Thyroid gland (tissue), 4 donors: ENCODE measurements around the gene TAF8. TPM values are rescaled to one million over a fixed set of nuclear protein-coding genes. Genes with fewer than 3 reads are reported as not detected.

Experiments used
- DNase-seq, 2 donors: peaks; one replicate each; pipeline ENCODE4 v3.0.0-alpha.2; 2019
- H3K27ac ChIP-seq, 3 donors: fragments of 200-600 bp; sonication (generic); 1 replicate in 2 of 3; 2 replicates in 1 of 3; pipeline ENCODE4 v1.5.1; 2016 to 2019; ENCODE audit warnings: mild to moderate bottlenecking in 1 of 3, moderate library complexity in 1 of 3
- H3K27me3 ChIP-seq: fragments of 200-600 bp; sonication (generic); one replicate; pipeline ENCODE4 v1.5.1; 2019
- H3K36me3 ChIP-seq, 2 donors: fragments of 200-600 bp; sonication (generic); one replicate each; pipeline ENCODE4 v1.5.1; 2016 to 2019
- H3K4me1 ChIP-seq, 2 donors: fragments of 200-600 bp; sonication (generic); one replicate each; pipeline ENCODE4 v1.5.1; 2017 to 2019
- H3K4me3 ChIP-seq, 3 donors: fragments of 200-600 bp; sonication (generic); replicated peaks in 1 of 3; 1 replicate in 2 of 3; 2 replicates in 1 of 3; pipeline ENCODE4 v1.5.1; 2016; ENCODE audit warnings: mild to moderate bottlenecking in 1 of 3
- H3K9me3 ChIP-seq: fragments of 200-600 bp; sonication (generic); one replicate; pipeline ENCODE4 v1.5.1; 2017
- POLR2A ChIP-seq, 2 donors: fragments of 450-650 bp; IDR thresholded peaks; one replicate each; pipeline ENCODE4 v1.6.1; 2017; ENCODE audit warnings: antibody characterized with exemption in 2 of 2, mild to moderate bottlenecking in 2 of 2, moderate library complexity in 1 of 2
- WGBS, 2 donors: methylation state at CpG; one replicate each; pipeline ENCODE4 v1.1.5; 2017; 5-methylcytosine and 5-hydroxymethylcytosine counted together
- intact Hi-C: fragments of 100-400 bp; cut with DNase I; formaldehyde crosslinking; loops from one replicate; pipeline ENCODE4 v1.15.1; 2023
- total RNA-seq, 4 donors: library from RNA; depleted of rRNA; stranded (reverse); fragments of >200 nt; gene quantifications; one replicate each; pipeline ENCODE4 v1.2.3, GENCODE V29; 2016
- TF ChIP-seq, protein P1 (sequence below), 6 experiments: fragments of 200-600 bp in 3 of 6; fragments of 450-650 bp in 3 of 6; sonication (generic) in 3 of 6; IDR thresholded peaks; one replicate each; pipeline ENCODE4 v1.5.1; 2016 to 2019; ENCODE audit warnings: antibody characterized with exemption in 6 of 6, mild to moderate bottlenecking in 2 of 6, inconsistent platforms in 1 of 6, moderate library complexity in 1 of 6

Gene TAF8
- total RNA-seq, 4 donors from 2014 or later, result 52.0 to 131 (median 72.2) TPM

GRCh38 chr6:42038163-42038562, 12.2 kb upstream of the TAF8 start:
- H3K27me3 ChIP-seq, result no peaks in the 10 kb centered on the region
- peaks cover 0 to 12% of the 10 kb centered on the region in 2 donors for H3K4me1 ChIP-seq
- DNase-seq, result no peak
- intact Hi-C loops, result no loop called here
- WGBS, 2 donors, result 95 to 100% methylated on average over 3 of the region's 3 CpGs
- TF ChIP-seq POLR2A (IDR thresholded peaks at IDR 0.05), result no peak
- TF ChIP-seq, protein P1, sequence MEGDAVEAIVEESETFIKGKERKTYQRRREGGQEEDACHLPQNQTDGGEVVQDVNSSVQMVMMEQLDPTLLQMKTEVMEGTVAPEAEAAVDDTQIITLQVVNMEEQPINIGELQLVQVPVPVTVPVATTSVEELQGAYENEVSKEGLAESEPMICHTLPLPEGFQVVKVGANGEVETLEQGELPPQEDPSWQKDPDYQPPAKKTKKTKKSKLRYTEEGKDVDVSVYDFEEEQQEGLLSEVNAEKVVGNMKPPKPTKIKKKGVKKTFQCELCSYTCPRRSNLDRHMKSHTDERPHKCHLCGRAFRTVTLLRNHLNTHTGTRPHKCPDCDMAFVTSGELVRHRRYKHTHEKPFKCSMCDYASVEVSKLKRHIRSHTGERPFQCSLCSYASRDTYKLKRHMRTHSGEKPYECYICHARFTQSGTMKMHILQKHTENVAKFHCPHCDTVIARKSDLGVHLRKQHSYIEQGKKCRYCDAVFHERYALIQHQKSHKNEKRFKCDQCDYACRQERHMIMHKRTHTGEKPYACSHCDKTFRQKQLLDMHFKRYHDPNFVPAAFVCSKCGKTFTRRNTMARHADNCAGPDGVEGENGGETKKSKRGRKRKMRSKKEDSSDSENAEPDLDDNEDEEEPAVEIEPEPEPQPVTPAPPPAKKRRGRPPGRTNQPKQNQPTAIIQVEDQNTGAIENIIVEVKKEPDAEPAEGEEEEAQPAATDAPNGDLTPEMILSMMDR (IDR thresholded peaks at IDR 0.05), result no peak
- no peak overlapping the region for H3K4me3 ChIP-seq
- no peaks in the 10 kb centered on the region for H3K36me3 ChIP-seq
- no peaks in the 10 kb centered on the region for H3K9me3 ChIP-seq
- H3K27ac ChIP-seq, result no peak overlapping the region

- 73 to 79% methylated on average over 1 of the region's 2 CpGs for WGBS, 2 donors
- Histone ChIP-seq H3K27ac (no peak overlapping the region), H3K9me3 (no peaks in the 10 kb centered on the region), H3K4me1 (peaks cover 7 to 18% of the 10 kb centered on the region in 2 donors), H3K36me3 (no peaks in the 10 kb centered on the region), H3K4me3 (no peak overlapping the region), H3K27me3 (no peaks in the 10 kb centered on the region)
- TF ChIP-seq POLR2A (IDR thresholded peaks at IDR 0.05), result no peak
- TF ChIP-seq, protein P1 (IDR thresholded peaks at IDR 0.05), result no peak
- intact Hi-C loops, result no loop called here
- DNase-seq, result no peak
These were observed 11.4 kb upstream of the TAF8 start for GRCh38 chr6:42038811-42039408.

GRCh38 chr6:42040856-42041480, 9.4 kb upstream of the TAF8 start:
- peaks cover 24 to 36% of the 10 kb centered on the region in 2 donors for H3K4me1 ChIP-seq
- H3K27me3 ChIP-seq, result no peaks in the 10 kb centered on the region
- TF ChIP-seq POLR2A (IDR thresholded peaks at IDR 0.05), result no peak
- TF ChIP-seq, protein P1 (IDR thresholded peaks at IDR 0.05), result no peak
- H3K4me3 ChIP-seq, result no peak overlapping the region
- no peaks in the 10 kb centered on the region for H3K9me3 ChIP-seq
- no peaks in the 10 kb centered on the region for H3K36me3 ChIP-seq
- DNase-seq, result no peak
- intact Hi-C loops, result loop anchor here (5.0 kb wide), 4 partner anchors 104 to 259 kb away; partner anchors contain the start of genes BYSL, MED20 and PRICKLE4
- no peak overlapping the region for H3K27ac ChIP-seq
- 82 to 83% methylated on average over 3 of the region's 3 CpGs for WGBS, 2 donors

DNA sequence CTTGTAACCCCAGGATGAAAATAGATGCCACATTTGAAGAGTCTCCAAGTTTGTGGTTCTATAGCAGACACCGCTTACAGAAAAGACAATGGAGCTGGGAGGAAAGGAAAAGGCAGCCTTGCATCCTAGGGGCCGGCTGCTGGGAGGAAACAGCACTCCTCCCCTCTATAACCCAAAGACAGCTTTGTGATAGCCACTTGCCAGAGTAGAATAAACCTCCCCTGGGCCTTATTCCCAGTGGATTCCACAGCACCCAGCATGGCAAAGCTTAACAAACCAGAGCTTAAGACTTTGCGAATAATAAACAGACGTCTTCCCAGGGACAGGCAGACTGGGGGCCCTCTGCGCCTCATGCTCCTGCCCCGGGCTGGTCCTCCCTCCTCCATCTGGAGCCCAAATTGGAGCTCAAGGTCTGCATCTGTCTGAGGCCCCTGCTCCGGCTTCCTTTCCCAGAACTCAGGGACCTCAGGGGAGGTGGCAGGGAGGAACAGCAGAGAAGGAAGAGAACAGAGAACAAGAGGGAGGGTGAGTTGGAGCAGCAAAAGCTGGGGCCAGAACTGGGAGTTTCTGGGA, 8.8 kb upstream of the TAF8 start:
- no peaks in the 10 kb centered on the region for H3K36me3 ChIP-seq
- peaks cover 30 to 42% of the 10 kb centered on the region in 2 donors for H3K4me1 ChIP-seq
- H3K9me3 ChIP-seq, result no peaks in the 10 kb centered on the region
- intact Hi-C loops, result loop anchor here (5.0 kb wide), 4 partner anchors 104 to 259 kb away; partner anchors contain the start of genes BYSL, MED20 and PRICKLE4
- H3K27me3 ChIP-seq, result no peaks in the 10 kb centered on the region
- TF ChIP-seq, protein P1 (IDR thresholded peaks at IDR 0.05), result no peak
- TF ChIP-seq POLR2A (IDR thresholded peaks at IDR 0.05), result no peak
- 70% methylated on average over 7 of the region's 7 CpGs for whole genome bisulfite sequencing, 2 donors
- H3K27ac ChIP-seq, result no peak overlapping the region
- H3K4me3 ChIP-seq, result no peak overlapping the region
- no peak for DNase-seq

DNA sequence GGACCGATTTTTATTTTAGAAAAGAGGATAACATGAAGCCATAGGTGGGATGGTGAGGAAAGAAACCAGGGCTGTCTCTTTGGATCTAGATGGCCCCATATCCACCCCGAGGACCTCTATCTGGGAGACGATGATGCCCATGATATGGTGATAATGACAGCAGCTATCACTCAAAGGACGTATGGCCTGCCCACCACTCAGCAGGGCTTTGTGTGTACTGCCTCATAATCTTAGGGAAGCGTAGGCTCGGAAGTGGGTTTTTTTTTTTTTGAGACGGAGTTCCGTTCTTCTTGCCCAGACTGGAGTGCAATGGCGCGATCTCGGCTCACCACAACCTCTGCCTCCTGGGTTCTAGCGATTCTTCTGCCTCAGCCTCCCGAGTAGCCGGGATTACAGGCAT, 8.2 kb upstream of the TAF8 start:
- H3K4me3 ChIP-seq, result no peak overlapping the region
- DNase-seq, result no peak
- intact Hi-C loops, result loop anchor here (5.0 kb wide), 4 partner anchors 105 to 260 kb away; partner anchors contain the start of genes BYSL, MED20 and PRICKLE4
- H3K27me3 ChIP-seq, result no peaks in the 10 kb centered on the region
- no peaks in the 10 kb centered on the region for H3K9me3 ChIP-seq
- H3K4me1 ChIP-seq, result peaks cover 35 to 48% of the 10 kb centered on the region in 2 donors
- TF ChIP-seq, protein P1 (IDR thresholded peaks at IDR 0.05), result no peak
- TF ChIP-seq POLR2A (IDR thresholded peaks at IDR 0.05), result no peak
- no peak overlapping the region for H3K27ac ChIP-seq
- WGBS, 2 donors, result 91 to 93% methylated on average over 14 of the region's 14 CpGs
- no peaks in the 10 kb centered on the region for H3K36me3 ChIP-seq
